HepG2 (cell line): ENCODE data around the gene LYRM1. TPM values are rescaled to one million over a fixed set of nuclear protein-coding genes. Genes with fewer than 3 reads are reported as not detected.

Source experiments
- CBX2 ChIP-seq, 2 experiments: fragments of 200-600 bp in 1 of 2; sonication (generic); formaldehyde crosslinking in 1 of 2; IDR thresholded peaks; 2 replicates each; pipeline versions ENCODE4 v1.7.0 to v1.8.1; 2018 to 2022; ENCODE audit warnings: low read depth in 2 of 2, low read length in 1 of 2, mild to moderate bottlenecking in 1 of 2, missing genetic modification reagents in 1 of 2
- DR1 ChIP-seq: sonication (generic); formaldehyde crosslinking; IDR thresholded peaks from 2 replicates; pipeline ENCODE4 v1.8.0; 2021; ENCODE audit warnings: mild to moderate bottlenecking, missing genetic modification reagents, inconsistent platforms
- PHF5A ChIP-seq: IDR thresholded peaks from one replicate; pipeline ENCODE4 v1.6.1; 2018; ENCODE audit warnings: low read depth, missing genetic modification reagents; ENCODE audit not compliant: unreplicated experiment
- RAD51 ChIP-seq: fragments of 450-650 bp; IDR thresholded peaks from 2 replicates; pipeline ENCODE4 v1.6.1; 2016; ENCODE audit warnings: borderline replicate concordance
- SPEN ChIP-seq: sonication (generic); formaldehyde crosslinking; IDR thresholded peaks from 2 replicates; pipeline ENCODE4 v1.5.1; 2020; ENCODE audit warnings: low read depth, mild to moderate bottlenecking, missing genetic modification reagents
- TRIM24 ChIP-seq: sonication (generic); formaldehyde crosslinking; IDR thresholded peaks from 2 replicates; pipeline ENCODE4 v1.8.0; 2022; ENCODE audit warnings: mild to moderate bottlenecking, missing genetic modification reagents
- ZFP36L2 ChIP-seq: sonication (generic); formaldehyde crosslinking; IDR thresholded peaks from 2 replicates; pipeline ENCODE4 v1.4.0; 2020; ENCODE audit warnings: missing genetic modification reagents
- ZMYM2 ChIP-seq: sonication (generic); formaldehyde crosslinking; IDR thresholded peaks from 2 replicates; pipeline ENCODE4 v1.8.0; 2022; ENCODE audit warnings: mild to moderate bottlenecking, missing genetic modification reagents
- ZNF44 ChIP-seq: sonication (generic); formaldehyde crosslinking; IDR thresholded peaks from 2 replicates; pipeline ENCODE4 v1.5.1; 2020; ENCODE audit warnings: mild to moderate bottlenecking, missing genetic modification reagents
- ZNF451 ChIP-seq: sonication (generic); formaldehyde crosslinking; IDR thresholded peaks from 2 replicates; pipeline ENCODE4 v1.5.0; 2020; ENCODE audit warnings: mild to moderate bottlenecking, missing genetic modification reagents
- ZNF761 ChIP-seq: sonication (generic); formaldehyde crosslinking; conservative IDR thresholded peaks from 2 replicates; pipeline ENCODE4 v1.4.0; 2020; ENCODE audit warnings: mild to moderate bottlenecking, missing genetic modification reagents
- polyA plus RNA-seq, 8 experiments: library from polyadenylated mRNA; depleted of rRNA in 3 of 8; stranded (reverse) in 7 of 8; unstranded in 1 of 8; fragments of >200 nt; fragmentation: Illumina TruSeq in 4 of 8; extraction: Trizol in 4 of 8; gene quantifications; 2 replicates each; pipeline versions ENCODE4 v1.2.1 to v1.2.3, GENCODE V29; 2011 to 2016; ENCODE audit warnings: low read depth in 4 of 8, missing spikeins in 1 of 8, mixed read lengths in 1 of 8; ENCODE audit not compliant: insufficient read depth in 1 of 8
- total RNA-seq, 5 experiments: library from RNA; depleted of rRNA; stranded (reverse); fragments of >200 nt; fragmentation: Illumina TruSeq; extraction: Trizol; gene quantifications; 2 replicates each; pipeline ENCODE4 v1.2.3, GENCODE V29; 2016; ENCODE audit warnings: low read depth in 1 of 5
- TF ChIP-seq, protein P1 (sequence below): sonication (generic); formaldehyde crosslinking; IDR thresholded peaks from 2 replicates; pipeline ENCODE4 v1.4.0; 2020; ENCODE audit warnings: missing genetic modification reagents, borderline replicate concordance
- TF ChIP-seq, protein P2 (sequence below): sonication (generic); formaldehyde crosslinking; IDR thresholded peaks from 2 replicates; pipeline ENCODE4 v1.5.0; 2020; ENCODE audit warnings: mild to moderate bottlenecking, missing genetic modification reagents
- TF ChIP-seq, protein P3 (sequence below): sonication (generic); formaldehyde crosslinking; IDR thresholded peaks from 2 replicates; pipeline ENCODE4 v1.4.0; 2020; ENCODE audit warnings: missing genetic modification reagents, borderline replicate concordance
- TF ChIP-seq, protein P4 (sequence below): sonication (generic); formaldehyde crosslinking; IDR thresholded peaks from 2 replicates; pipeline ENCODE4 v1.4.0; 2020; ENCODE audit warnings: missing genetic modification reagents, mild to moderate bottlenecking, borderline replicate concordance
- TF ChIP-seq, protein P5 (sequence below): sonication (generic); formaldehyde crosslinking; IDR thresholded peaks from 2 replicates; pipeline ENCODE4 v1.4.0; 2020; ENCODE audit warnings: missing genetic modification reagents

LYRM1 gene
- total and polyA plus RNA-seq, 2 of the 13 experiments (the other 11 are each of a cell fraction or from before 2014, with no cell fraction given) = 59.2 to 82.6 TPM

DNA sequence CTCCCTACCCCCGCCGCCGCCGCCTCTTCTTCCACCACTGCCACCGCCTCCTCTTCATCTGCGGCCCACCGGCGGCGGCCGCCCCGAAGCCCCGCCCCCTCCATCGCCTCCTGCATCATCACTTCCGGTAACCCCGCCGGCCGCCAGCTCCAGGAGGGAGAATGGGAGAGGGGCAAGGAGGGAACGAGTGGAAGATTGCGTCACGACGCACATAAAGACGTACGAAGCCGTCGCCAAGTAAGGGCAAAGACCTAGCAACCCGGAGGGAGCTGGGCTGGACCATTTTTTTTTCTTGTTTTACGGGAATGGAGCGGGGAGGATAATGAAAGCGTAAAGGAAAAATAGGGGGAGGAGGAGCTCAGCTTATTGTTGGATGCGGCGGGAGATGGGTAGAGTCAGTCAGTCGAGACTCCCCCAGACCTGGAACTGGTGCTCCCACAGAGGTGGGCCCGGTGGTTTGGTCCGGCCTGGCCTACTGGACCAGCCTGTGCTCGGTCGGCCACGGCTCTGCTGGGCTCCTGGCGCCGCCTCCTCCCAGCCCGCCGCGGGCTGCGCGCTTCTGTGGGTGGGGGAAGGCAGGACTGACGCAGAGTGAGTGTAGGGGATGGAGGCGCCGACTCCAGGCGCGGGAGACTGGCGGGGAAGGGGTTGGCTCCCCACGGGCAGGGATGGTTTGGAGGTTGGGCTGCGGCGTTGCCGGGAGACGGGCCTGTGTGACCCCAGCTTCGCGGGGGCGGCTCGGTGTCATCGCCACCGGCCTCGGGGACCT lies at the start of gene LYRM1, which contains the start of gene DCUN1D3 (continued):
- peak; percentile 74 for TF ChIP-seq ZNF44 (CRISPR knock-in tag)
- no peak for TF ChIP-seq RAD51
- TF ChIP-seq TRIM24 (CRISPR knock-in tag) = no peak
- peak; percentile 91 for TF ChIP-seq SPEN (CRISPR knock-in tag)
- no peak for TF ChIP-seq ZMYM2 (CRISPR knock-in tag)
- TF ChIP-seq, protein P1, sequence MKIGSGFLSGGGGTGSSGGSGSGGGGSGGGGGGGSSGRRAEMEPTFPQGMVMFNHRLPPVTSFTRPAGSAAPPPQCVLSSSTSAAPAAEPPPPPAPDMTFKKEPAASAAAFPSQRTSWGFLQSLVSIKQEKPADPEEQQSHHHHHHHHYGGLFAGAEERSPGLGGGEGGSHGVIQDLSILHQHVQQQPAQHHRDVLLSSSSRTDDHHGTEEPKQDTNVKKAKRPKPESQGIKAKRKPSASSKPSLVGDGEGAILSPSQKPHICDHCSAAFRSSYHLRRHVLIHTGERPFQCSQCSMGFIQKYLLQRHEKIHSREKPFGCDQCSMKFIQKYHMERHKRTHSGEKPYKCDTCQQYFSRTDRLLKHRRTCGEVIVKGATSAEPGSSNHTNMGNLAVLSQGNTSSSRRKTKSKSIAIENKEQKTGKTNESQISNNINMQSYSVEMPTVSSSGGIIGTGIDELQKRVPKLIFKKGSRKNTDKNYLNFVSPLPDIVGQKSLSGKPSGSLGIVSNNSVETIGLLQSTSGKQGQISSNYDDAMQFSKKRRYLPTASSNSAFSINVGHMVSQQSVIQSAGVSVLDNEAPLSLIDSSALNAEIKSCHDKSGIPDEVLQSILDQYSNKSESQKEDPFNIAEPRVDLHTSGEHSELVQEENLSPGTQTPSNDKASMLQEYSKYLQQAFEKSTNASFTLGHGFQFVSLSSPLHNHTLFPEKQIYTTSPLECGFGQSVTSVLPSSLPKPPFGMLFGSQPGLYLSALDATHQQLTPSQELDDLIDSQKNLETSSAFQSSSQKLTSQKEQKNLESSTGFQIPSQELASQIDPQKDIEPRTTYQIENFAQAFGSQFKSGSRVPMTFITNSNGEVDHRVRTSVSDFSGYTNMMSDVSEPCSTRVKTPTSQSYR (CRISPR knock-in tag) = peak; percentile 69; the same call in 1 of the 2 replicates
- no peak for TF ChIP-seq CBX2 (IDR thresholded peaks at IDR 0.05; ENCODE audit: low read depth, low read length)
- no peak for TF ChIP-seq CBX2 (CRISPR knock-in tag; IDR thresholded peaks at IDR 0.05; ENCODE audit: low read depth)
- peak; percentile 85; the same call in 1 of the 2 replicates for TF ChIP-seq DR1 (CRISPR knock-in tag)
- no peak for TF ChIP-seq ZFP36L2
- TF ChIP-seq ZNF451 = peak; percentile 93
- peak; percentile 63 for TF ChIP-seq PHF5A (CRISPR knock-in tag)
- TF ChIP-seq, protein P2, sequence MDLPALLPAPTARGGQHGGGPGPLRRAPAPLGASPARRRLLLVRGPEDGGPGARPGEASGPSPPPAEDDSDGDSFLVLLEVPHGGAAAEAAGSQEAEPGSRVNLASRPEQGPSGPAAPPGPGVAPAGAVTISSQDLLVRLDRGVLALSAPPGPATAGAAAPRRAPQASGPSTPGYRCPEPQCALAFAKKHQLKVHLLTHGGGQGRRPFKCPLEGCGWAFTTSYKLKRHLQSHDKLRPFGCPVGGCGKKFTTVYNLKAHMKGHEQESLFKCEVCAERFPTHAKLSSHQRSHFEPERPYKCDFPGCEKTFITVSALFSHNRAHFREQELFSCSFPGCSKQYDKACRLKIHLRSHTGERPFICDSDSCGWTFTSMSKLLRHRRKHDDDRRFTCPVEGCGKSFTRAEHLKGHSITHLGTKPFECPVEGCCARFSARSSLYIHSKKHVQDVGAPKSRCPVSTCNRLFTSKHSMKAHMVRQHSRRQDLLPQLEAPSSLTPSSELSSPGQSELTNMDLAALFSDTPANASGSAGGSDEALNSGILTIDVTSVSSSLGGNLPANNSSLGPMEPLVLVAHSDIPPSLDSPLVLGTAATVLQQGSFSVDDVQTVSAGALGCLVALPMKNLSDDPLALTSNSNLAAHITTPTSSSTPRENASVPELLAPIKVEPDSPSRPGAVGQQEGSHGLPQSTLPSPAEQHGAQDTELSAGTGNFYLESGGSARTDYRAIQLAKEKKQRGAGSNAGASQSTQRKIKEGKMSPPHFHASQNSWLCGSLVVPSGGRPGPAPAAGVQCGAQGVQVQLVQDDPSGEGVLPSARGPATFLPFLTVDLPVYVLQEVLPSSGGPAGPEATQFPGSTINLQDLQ = peak; percentile 88; the same call in 1 of the 2 replicates
- TF ChIP-seq, protein P3, sequence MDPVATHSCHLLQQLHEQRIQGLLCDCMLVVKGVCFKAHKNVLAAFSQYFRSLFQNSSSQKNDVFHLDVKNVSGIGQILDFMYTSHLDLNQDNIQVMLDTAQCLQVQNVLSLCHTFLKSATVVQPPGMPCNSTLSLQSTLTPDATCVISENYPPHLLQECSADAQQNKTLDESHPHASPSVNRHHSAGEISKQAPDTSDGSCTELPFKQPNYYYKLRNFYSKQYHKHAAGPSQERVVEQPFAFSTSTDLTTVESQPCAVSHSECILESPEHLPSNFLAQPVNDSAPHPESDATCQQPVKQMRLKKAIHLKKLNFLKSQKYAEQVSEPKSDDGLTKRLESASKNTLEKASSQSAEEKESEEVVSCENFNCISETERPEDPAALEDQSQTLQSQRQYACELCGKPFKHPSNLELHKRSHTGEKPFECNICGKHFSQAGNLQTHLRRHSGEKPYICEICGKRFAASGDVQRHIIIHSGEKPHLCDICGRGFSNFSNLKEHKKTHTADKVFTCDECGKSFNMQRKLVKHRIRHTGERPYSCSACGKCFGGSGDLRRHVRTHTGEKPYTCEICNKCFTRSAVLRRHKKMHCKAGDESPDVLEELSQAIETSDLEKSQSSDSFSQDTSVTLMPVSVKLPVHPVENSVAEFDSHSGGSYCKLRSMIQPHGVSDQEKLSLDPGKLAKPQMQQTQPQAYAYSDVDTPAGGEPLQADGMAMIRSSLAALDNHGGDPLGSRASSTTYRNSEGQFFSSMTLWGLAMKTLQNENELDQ (CRISPR knock-in tag) = peak; percentile 27; the same call in 1 of the 2 replicates
- TF ChIP-seq, protein P4, sequence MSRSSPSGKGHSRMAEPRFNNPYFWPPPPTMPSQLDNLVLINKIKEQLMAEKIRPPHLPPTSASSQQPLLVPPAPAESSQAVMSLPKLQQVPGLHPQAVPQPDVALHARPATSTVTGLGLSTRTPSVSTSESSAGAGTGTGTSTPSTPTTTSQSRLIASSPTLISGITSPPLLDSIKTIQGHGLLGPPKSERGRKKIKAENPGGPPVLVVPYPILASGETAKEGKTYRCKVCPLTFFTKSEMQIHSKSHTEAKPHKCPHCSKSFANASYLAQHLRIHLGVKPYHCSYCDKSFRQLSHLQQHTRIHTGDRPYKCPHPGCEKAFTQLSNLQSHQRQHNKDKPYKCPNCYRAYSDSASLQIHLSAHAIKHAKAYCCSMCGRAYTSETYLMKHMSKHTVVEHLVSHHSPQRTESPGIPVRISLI = peak; percentile 100
- TF ChIP-seq, protein P5, sequence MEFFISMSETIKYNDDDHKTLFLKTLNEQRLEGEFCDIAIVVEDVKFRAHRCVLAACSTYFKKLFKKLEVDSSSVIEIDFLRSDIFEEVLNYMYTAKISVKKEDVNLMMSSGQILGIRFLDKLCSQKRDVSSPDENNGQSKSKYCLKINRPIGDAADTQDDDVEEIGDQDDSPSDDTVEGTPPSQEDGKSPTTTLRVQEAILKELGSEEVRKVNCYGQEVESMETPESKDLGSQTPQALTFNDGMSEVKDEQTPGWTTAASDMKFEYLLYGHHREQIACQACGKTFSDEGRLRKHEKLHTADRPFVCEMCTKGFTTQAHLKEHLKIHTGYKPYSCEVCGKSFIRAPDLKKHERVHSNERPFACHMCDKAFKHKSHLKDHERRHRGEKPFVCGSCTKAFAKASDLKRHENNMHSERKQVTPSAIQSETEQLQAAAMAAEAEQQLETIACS (CRISPR knock-in tag) = peak; percentile 34; the same call in 1 of the 2 replicates
- peak; percentile 48; the same call in 1 of the 2 replicates for TF ChIP-seq ZNF761 (CRISPR knock-in tag)
